NCI-H187 treated with DMSO at 0.1 percent for 48 hours (cell line): ENCODE data around the gene FERMT1.
"Not testable (repeated sequence)": the region's sequence is repeated elsewhere in the genome, so short reads cannot be mapped to it uniquely, and the experiment has no call there.

Source experiments
- DNase-seq: peaks from one replicate; lab custom pipeline; 2025; lab: John Stamatoyannopoulos, UW

Gene FERMT1

DNA sequence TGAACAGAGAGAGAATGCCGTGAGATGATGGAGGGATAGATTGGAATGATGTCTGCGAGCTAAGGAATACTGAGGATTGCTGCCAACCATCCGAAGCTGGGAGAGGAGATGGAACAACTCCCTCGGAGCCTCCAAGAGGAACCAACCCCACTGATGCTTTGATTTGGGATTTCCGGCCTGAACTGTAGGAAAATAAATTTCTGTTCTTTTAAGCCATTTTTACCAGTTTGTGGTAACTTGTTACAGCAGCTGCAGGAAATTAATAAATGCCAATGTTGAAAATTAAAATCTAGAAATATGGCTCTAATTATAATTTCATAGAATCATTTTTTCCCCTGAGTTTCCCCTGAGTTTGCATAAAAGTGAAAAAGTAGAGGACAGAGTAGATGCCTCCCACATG lies 83.1 kb downstream of the FERMT1 start:
- DNase-seq: no peak

- no peak for DNase-seq
These were observed 84.6 kb downstream of the FERMT1 start for GRCh38 chr20:6038256-6038655.

- DNase-seq: no peak
These were observed 85.7 kb downstream of the FERMT1 start for GRCh38 chr20:6037082-6037481.

DNA sequence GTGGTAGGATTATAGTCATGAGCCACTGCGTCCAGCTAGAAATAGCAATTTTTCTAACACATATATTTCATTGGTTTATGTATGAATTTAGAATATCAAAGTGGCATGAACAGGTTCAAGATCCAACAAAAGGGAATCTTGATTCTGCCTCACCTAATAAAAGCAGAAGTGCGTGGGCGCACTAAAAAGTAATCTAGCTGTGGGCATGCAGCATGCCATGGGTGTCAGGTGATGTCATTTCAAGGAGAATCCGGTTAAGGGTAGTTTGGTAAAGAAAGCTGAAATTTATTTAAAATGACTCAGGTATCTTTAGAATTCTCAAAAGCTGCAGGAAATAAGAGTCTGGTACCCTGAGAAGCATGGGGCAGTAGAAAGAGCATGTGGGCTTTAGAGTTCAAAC lies 86.6 kb downstream of the FERMT1 start:
- DNase-seq: no peak

DNA sequence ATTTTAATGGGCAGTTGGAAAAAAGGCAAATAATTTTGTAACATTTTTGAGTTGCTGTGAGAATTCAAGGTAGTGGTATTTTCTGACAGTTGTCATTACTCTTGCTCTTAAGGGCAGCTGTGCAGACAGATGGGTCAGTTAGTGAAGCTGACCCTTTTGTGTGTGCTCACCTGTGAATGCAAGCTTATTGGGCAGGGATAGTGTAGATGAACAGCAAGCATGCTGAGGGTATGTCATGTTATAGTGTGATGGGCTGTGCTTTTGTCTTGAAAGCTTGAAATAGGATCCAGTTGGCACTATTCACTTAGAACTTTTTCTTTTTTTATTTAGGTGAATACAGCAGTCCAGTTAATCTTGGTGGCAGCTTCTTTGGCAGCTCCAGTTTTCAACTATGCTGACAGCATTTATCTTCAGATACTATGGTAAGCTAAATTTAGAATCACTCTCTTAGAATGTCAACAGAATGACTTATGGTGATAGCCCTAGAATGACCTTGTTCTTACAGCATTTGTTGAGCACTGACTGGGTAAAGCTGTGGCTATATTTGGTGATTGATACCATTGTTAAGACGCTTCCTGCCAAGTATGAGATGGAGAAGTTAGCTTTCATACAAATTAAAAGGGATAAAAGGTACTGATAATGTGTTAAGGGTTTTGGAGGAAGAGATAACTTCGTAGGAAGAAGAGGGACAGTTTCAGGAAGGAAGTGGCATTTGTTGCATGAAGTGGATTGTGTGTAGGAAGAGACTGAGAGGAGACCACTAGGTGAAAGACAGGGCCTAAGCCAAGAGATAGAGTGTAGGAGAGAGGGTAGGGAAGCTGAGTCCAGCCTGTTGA lies 88.5 kb downstream of the FERMT1 start:
- no peak for DNase-seq

DNA sequence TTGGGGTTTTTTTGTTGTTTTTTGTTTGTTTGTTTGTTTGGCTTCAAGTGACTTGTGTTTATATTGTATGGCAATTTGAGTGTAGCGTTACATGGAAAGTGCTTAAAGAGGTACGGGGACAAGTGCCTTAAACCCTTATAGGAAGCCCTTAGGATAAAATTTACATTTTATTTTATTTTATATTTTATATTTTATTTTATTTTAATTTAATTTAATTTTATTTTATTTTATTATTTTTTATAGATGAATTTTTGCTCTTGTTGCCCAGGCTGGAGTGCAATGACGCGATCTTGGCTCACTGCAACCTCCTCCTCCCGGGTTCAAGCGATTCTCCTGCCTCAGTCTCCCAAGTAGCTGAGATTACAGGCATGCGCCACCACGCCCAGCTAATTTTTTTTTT lies 89.9 kb downstream of the FERMT1 start:
- not testable (repeated sequence) for DNase-seq

DNA sequence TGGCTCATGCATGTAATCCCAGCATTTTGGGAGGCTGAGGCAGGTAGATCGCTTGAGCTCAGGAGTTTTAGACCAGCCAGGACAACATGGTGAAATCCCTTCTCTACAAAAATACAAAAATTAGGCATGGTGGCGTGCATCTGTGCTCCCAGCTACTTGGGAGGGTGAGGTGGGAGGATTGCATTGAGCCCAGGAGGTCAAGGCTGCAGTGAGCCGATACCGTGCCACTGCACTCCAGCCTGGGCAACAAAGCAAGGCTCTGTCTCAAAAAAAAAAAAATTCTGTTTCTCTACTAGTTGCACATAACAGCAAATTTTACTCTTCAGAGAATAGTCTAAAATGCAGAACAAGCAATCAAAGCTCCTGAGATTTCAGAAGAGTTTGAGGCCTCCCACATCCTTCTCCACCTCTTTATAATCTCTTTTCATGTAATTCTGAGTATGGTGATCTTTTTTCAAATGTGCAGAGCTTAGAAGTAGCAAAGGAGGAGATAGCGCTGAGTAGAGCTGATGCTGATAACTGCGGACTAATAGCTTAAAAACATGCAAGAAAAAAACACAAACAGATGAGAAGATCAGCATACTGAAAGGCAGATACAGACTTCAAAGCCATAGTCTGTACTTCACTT lies 92.3 kb downstream of the FERMT1 start:
- DNase-seq: no peak

GRCh38 chr20:6029538-6029937 lies 93.3 kb downstream of the FERMT1 start:
- DNase-seq: no peak

- DNase-seq: no peak
These were observed 94.0 kb downstream of the FERMT1 start for GRCh38 chr20:6028818-6029217.

GRCh38 chr20:6026051-6026450 lies 96.8 kb downstream of the FERMT1 start:
- DNase-seq: no peak
